DMS114 treated with DMSO at 0.1 percent for 48 hours (cell line): ENCODE data around the gene SGIP1.
"Not testable (repeated sequence)": the region's sequence is repeated elsewhere in the genome, so short reads cannot be mapped to it uniquely, and the experiment has no call there.

ENCODE experiments used
- DNase-seq: peaks from one replicate; lab custom pipeline; 2025; ENCODE audit not compliant: unreplicated experiment; lab: John Stamatoyannopoulos, UW

SGIP1 gene

GRCh38 chr1:66552829-66553228 lies 18.9 kb downstream of the SGIP1 start:
- DNase-seq: no peak

- no peak for DNase-seq
Measured at GRCh38 chr1:66553846-66554245, 19.9 kb downstream of the SGIP1 start.

- no peak for DNase-seq
Measured at GRCh38 chr1:66556161-66556611, 22.2 kb downstream of the SGIP1 start.

- no peak for DNase-seq
Measured at GRCh38 chr1:66557157-66557556, 23.2 kb downstream of the SGIP1 start.

- no peak for DNase-seq
Measured at GRCh38 chr1:66559517-66559916, 25.6 kb downstream of the SGIP1 start.

- DNase-seq: no peak
Measured at GRCh38 chr1:66562561-66562960, 28.6 kb downstream of the SGIP1 start.

GRCh38 chr1:66563094-66563800 lies 29.3 kb downstream of the SGIP1 start:
- no peak for DNase-seq

- no peak for DNase-seq
Measured at GRCh38 chr1:66563941-66564630, 30.1 kb downstream of the SGIP1 start.

GRCh38 chr1:66570196-66570595 lies 36.2 kb downstream of the SGIP1 start:
- no peak for DNase-seq

GRCh38 chr1:66571789-66572188 lies 37.8 kb downstream of the SGIP1 start:
- no peak for DNase-seq

GRCh38 chr1:66575739-66576138 lies 41.8 kb downstream of the SGIP1 start:
- no peak for DNase-seq

- no peak for DNase-seq
Measured at GRCh38 chr1:66576645-66577044, 42.7 kb downstream of the SGIP1 start.

- DNase-seq: no peak
Measured at GRCh38 chr1:66578841-66579240, 44.9 kb downstream of the SGIP1 start.

GRCh38 chr1:66580081-66580480 lies 46.1 kb downstream of the SGIP1 start:
- DNase-seq: no peak

GRCh38 chr1:66583021-66583420 lies 49.1 kb downstream of the SGIP1 start:
- no peak for DNase-seq

GRCh38 chr1:66585002-66585401 lies 51.0 kb downstream of the SGIP1 start:
- no peak for DNase-seq

GRCh38 chr1:66589326-66589725 lies 55.4 kb downstream of the SGIP1 start:
- DNase-seq: no peak

- not testable (repeated sequence) for DNase-seq
Measured at GRCh38 chr1:66592106-66592507, 58.2 kb downstream of the SGIP1 start.

GRCh38 chr1:66596191-66596590 lies 62.2 kb downstream of the SGIP1 start:
- no peak for DNase-seq

- DNase-seq: no peak
Measured at GRCh38 chr1:66597500-66597899, 63.5 kb downstream of the SGIP1 start.

GRCh38 chr1:66598670-66599069 lies 64.7 kb downstream of the SGIP1 start:
- no peak for DNase-seq

GRCh38 chr1:66599346-66599745 lies 65.4 kb downstream of the SGIP1 start:
- DNase-seq: no peak
